ENCODE results near the gene CADPS.

The CADPS gene

DNA sequence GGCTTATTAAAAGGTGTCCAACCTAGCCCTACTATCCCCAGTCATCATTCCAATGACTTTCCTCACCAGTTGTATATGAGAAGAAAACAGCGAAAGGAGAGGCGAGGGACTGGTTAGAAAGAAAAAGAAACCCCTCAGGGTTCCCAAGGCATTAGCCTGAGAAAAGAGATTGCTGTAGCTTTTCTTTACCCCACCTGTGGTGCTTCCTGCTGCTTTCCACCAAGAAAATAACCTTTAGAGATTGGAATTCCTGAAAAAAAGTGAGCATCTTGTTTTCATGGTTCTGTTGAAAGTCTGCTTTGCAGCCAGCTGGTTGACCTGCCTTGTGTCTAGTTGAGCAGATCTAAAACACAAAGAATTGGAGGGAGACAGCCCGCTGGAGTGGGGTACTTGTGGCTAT is 196.4 kb downstream of the CADPS start:
- FAIRE-seq, result no peak

DNA sequence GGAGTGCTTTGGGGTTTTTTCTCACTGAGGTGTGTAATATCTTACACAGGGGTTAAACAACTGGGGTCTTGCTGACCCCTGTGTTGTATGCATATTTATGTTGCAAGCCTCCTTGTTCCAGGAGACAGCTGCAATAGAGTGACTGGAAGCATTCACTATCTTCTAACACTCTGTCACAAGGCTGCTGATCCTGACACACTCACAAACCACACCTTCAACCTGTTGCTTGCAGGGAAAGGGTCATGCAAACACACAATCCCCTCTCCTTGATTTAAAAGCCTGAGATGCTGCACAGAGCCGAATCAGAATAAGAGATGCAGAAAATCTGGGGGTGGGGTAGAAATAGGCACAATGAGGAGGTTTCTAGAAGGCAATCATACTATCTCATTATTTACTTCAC is 197.3 kb downstream of the CADPS start:
- no peak for FAIRE-seq

DNA sequence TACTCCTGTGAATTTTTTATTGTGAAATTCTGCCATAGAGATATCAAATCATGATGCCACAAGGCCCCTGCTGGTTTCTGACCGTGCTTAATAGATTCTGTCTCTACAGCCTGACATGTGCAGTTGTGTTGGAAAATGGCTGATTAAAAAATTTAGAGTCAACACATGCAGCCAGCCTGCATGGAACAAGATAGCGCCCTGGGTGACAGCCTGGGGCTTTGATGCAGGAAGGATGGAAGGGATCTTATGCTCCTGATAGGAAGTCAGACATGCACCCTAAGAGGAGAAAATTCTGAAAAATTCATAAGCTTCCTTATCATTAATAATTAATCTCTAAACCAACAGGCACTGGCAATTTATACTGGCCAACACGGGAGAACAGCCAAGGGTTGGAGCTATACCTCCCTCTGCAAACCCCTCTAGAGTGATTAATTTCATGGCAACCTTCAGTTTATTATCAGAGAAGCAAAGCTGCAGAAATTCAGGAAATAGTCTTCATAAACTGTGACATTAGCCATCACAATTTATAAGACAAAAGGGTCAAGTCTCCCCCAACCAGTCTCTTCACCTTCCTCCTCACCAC is 198.4 kb downstream of the CADPS start:
- FAIRE-seq, result no peak

DNA sequence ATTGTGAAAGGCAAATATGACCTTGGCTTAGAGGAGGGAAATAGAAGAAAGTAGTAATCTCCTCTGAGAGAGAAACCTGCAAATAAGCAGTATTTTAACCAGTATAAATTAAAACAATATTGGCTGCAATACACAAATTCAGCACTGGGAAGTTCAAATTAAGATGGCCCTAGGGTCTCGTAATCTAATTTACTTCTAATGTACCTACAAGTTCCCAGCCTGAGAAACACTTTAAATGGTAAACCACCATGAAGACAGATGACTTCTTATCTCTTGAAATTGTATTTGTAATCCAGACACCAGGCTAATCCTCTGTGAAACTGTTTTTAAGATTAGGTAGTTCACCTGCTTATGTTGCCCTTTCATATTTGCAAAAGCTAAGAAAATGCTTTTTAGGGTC is 199.7 kb downstream of the CADPS start:
- no peak for FAIRE-seq

DNA sequence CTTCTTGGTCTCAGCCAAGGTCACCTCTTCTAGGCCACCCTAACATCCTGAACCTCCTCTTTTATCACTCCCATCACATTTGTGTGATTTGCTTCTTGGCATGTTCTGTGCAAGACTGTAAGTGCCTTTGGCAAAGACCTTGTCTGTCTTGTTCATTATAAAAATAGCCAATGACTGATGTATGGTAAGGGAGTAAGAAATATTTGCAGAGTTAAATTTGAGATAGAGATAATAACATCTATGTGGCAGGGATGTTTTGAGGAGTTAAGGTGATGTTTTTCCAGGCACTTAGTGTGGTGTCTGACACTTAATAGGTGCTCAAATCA is 202.3 kb downstream of the CADPS start:
- FAIRE-seq, result no peak

DNA sequence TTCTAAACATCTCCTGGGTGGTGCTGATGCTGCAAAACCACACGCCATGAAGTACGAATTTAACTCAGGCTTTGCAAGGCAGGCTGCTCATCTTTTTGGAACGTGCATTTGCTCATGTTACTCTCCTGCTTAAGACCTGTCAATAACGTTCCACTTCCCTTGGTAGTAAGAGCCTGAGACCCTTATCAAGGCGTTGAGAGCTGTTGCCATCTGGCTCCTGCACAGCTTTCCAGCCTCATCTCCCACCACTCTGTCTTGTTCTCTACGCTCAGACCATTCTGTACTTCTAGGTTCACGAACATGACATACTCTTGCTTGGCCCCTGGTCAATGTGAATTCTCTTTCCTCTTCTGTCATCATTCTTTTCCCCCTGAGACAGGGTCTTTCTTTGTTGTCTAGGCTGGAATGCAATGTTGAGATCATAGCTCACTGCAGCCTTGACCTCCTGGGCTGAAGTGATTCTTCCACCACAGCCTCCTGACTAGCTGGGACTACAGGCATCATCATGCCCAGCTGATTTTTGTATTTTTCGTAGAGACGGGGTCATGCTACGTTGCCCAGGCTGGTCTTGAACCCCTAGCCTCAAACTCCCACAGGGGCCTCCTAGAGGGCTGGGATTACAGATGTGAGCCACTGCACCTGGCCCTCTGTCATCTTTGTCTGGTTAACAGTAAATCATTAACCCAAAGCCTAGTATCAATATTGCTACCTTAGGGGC is 202.8 kb downstream of the CADPS start:
- FAIRE-seq, result no peak

DNA sequence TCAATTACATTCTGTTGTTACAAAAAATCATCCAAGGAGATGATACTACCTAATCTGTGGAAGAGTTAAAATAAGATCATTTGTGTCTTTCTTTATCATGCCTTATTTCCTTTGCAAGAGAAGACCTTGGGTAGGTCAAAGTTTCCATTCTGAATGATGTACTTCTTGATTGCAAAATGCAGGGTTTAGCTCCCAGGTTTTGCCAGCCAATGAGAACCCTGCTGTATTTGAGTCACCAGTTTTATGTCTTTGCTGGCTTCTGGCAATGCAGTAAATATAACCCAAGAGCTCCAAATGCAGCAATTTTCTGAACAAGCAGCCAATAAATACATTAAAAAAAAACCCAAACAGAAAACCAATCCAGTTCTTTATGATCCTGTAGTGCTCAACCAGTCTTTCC is 204.9 kb downstream of the CADPS start:
- no peak for FAIRE-seq

DNA sequence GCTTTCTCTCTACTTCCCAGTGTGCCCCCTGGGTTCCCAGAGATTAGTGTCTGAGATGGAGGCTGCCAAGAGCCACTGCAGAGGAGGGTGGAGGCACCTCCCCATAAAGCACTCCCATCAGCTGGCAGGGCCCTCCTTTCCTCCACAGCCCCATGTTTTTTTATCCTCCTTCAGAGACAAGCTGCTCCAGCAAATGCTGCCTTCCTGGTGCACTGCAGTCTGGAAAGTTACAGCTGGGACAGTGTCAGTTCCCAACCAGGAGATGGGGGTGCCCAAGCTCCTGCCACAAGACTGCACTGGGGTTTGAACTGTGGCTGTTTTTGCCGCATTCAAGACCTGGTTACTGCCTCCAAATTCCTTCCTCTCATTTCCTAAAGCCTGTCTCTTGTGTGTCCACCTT is 206.1 kb downstream of the CADPS start:
- no peak for FAIRE-seq

DNA sequence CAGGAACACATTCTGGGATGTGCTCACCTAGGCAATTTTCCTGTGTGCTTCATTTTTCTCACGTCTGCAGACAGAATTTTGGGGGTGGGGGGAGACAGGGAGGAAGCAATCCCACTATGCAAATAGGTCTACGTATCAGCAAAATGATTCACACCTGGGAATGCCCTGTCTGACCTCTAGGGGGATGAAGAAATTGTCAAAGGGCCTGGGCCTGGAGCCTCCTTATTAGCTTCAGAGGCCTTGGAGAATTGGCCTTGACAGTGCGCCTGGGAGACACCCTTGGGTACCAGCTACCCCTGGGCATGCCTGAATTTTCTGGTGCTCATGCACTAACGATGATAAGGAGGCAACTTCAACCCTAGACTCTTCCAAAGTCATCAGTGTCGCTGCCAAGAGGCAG is 207.5 kb downstream of the CADPS start:
- FAIRE-seq, result no peak

DNA sequence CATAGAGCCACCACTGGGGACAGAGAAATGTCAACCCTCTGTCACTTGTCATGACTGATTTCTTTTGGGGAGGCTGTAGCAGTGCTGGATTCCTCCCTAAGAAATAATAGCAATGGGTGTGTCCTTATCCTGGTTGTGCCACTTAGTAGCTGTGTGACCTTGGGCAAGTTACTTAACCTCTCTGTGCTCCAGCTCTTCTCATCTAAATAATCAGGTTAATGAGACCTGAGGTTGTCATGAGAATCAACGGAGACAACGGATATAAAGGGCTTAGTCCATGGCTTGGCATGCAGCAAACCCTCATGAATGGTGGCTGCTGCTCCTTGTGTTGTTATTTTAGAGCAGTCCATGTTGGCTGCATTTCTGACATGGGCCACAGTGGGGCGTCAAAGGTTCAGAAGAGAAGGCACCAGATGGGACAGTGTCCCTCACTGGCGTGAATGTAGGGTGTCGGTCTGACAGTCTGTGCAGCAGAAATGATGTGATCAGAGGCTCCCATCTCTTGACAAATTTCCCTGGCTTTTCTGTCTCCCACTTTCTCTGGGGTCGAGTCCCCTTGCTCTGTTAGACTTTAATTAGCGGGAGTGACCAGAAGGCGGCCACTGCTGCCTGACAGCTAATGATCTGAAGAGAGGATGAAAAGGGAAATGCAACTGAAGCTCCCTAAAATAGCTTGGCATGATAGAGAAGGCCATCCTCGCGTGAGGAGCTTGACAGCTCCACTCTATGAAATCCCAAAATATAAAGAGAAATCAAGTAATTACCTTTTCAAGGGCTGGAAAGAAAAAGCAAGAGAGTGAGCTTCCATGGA is 209.4 kb downstream of the CADPS start:
- FAIRE-seq, result no peak

DNA sequence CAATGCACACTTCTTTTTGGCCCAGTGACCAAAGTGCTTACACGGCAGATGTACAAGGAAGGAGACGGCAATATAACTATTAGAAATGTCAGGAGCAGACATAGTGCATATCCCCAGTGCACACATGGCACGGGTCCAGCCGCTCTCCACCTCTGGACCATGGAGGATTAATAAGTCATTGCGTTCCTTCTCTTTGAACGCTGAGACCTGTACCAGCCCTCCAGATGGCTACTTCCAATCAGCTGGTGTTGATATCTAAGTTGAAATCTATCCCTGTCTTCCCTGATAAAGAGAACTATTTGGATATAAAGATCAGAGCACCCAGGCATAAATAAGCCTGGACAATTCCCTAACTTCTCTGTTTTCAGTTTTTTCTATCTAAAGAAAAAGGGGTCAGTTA is 212.5 kb downstream of the CADPS start:
- no peak for FAIRE-seq

DNA sequence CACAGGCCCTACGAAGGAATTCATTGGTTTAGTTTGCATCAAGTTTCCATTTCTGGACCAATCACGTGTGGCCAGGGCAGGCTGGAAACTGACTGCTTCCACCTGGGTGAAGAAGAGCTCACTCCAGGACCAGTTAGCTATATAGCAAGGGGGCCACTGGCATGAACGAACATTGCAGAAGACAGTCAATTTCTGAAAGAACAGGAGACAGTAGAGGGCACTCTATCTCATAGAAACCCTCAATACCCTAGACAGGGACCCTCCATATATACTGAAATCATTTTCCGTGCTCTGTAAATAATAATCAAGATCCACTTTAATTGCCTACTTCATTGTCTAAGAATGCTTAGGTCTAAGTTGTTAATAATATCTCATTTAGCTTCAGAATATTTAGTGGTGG is 215.6 kb downstream of the CADPS start:
- FAIRE-seq, result no peak

DNA sequence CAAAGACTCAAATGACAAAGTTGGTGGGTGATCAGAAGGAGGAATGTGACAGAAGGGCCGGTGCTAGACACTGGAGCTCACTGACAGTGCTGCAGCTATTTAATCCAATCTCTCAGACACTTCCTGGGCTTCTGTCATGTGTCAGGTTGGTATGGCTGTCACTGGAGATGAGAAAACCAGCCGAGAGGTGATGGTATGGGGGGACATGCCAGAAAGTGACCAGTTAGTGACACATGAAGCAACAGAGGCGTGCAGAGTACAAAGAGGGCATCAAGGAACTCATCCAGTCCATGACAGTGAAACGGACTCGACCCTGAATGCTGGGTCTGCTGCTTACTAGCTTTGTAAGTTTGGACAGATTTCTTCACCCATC is 219.5 kb downstream of the CADPS start:
- no peak for FAIRE-seq

DNA sequence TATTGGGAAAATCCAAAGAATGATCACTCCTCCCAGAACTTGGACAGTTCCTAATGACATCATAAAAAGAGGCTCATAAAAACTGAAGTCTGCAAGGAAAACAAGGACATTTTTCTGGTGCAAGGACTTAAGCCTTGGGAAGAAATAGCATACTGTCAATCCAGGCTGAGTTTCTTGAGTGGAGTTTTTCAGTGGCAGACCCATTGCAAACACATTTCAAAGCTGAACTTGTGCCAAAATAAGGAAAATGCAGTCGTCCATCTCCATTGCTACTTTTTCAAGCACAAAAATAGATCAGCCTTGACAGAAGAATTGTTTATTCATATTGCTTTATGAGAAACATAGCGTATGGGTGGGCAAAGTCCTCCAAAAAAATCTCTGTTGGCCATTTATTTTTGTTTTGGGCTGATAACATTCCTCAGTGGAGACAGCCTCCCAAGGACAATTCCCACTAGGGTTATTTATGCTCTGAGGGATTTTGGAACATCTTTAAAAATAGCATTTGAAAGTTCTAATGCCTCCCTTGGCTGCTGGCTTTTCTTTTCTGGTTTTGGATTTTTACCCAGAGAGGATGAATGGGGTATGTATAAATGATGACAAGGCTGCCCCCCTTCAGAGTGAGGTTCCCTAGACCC is 220.0 kb downstream of the CADPS start:
- no peak for FAIRE-seq

DNA sequence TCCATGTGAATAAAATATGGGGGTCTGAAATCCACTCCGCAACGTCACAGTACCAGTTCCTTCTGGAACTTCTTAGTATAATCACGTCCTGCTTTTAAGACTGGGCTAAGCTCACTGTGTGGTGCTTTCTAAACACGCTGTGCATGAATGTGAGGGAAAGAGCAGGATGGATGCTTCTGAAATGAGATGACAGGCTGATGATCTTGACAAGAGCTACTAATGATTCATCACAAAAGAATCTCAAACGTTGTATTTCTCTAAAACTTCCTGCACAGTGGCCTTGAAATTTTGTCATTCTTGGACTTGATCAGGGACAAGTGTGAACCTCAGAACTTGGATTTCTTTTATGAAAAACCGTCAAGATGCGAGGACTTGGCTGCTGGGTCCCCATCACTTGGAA is 221.4 kb downstream of the CADPS start:
- no peak for FAIRE-seq

DNA sequence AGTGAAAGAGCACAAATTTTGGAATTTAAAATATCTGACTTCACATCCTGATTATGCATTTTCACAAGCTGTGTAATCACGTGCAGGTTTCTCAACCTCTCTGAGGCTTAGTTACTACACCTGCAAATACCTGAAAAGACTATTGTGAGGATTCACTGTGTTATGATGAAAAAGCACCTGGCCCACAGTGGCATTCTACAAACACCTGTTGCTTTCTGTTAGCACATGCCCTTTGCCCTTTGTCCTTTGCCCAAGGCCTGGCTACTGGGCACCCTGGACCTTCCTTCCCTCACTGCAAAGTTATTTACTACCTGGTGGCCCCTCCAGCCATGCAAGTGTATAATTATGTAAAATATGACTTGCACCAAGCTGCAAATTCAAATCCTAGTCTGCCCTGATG is 227.5 kb downstream of the CADPS start:
- no peak for FAIRE-seq

DNA sequence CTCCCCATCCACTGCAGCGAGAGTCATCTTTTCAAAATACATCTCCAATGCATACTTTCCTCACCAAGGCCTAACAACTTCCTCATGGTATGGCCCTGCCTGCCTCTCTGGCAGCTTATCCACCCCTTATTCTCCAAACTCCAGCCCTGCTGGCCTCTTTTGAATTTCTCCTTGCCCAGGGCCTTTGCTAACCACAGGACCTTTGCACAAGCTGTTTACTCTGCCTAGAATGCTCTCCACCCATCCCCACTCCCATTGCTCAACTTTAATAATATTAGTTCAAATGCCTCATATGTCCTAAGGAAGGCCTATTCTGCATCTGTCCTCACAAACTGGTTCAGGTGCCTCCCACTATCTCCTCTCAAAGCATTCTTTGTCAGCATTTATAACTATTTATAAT is 230.7 kb downstream of the CADPS start:
- no peak for FAIRE-seq

DNA sequence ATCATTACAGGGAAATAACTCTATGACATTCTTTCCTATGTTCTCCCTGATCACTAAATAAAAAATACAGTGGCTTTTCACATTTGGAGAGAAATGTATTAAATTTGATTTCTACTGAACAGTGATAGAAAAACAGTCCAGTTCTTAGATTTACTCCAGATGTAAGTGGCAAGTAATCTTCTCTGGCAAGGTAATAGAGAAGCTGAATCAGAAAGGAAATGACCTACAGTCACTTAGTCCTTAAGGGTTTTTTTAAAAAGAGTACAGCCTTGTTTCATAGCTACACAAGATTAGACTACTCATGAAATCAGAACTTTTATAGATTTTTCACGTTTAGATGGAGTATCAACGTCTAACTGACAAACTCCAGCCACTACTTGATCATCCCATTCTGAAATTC is 236.9 kb downstream of the CADPS start:
- FAIRE-seq, result no peak

DNA sequence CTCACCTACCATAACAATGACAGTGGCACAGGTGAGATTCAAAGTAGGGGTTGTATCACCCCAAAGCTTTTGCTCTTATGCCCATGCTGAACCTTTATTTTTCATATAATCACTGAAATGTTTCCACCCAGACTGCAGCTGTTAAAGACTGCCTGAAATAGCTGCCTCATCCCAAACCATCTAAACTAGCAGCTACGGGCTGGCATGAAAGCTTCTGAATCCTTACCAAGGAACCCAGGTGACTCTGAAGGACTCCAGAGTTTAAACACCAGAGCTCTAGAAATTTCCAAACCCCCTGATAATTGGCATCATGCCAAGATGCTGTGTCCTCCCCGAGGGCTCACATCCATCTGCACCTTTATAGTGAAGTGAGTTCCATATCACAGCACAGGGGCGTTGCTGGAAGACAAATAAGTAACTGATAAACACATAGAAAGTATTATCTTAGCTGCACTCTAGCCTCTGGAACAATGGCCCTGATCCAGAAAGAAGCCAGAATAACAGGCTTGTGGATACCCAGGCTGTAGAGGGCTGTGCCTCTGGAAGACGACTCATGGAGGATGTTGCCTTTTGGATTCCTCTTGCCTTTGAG is 238.9 kb downstream of the CADPS start:
- FAIRE-seq, result no peak

DNA sequence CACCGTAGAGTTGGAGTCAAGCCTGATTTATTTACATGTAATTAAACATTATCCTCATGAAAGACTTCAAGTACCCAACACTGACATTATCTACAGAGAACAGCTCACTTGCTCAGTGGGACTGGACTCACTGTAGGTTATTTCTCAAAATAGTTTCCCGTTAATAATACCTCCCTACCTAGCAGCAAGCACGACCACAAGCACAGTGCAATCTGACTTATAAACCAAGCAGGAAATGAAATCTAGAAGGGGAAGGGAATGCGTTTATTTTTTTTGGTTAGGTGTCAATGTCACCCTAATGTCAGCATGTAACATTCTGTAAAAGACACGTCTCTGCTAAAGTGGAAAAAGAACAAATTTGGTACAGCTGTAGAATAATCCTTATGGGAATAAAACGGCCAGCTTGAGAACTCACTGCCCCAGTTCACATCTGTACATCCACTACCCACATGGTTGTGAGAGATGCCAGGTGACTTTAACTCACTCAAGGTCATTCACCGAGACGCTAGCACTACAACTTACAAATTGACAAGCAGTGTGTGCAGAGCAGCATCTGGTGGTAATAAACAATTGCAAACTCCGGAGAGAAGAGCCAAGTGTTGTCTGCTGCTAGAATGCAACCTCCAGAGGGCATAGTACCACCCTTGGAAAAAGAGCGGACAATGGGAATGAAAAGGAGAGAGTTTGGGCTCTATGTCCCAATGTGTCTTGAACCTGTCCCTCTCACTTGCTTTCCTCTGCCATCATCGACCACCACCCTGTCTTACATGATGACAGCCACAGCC is 242.5 kb downstream of the CADPS start:
- no peak for FAIRE-seq

DNA sequence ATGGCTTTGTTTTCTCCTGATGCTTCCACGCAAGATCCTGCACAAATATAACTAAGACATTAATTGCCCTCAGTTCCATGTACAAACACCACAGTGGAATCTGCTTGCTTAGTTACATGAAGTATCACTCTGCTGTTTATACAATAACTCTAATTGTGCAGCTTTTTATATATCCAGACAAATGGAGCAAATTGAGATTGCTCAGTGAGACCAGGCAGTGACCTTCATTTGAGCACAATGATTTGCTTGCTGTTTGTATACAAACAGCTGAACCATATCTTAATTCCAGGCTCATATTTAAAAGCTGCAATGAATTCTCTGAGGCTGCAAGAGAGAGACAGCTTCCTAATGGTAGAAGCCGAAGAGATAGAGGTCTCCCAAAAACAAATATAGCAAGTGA is 243.7 kb downstream of the CADPS start:
- no peak for FAIRE-seq

DNA sequence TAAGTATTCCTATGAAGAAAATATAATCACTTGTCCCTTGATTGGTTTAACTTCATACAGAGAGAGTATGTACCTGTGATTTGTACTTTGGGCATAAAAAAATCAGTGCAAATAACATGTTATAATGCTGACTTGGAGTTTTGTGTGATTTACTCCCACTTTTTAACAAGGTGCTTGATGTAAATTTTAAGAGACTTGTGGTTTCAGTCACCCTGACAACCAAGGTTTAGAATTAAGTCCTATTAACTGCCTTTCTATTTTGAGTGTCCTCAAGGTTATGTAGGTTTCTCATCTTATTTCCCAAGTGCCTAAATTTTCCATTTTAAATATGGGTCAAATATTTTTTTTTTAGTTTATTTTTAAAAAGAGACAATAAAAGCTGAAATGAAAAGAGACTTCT is 244.6 kb downstream of the CADPS start:
- no peak for FAIRE-seq

DNA sequence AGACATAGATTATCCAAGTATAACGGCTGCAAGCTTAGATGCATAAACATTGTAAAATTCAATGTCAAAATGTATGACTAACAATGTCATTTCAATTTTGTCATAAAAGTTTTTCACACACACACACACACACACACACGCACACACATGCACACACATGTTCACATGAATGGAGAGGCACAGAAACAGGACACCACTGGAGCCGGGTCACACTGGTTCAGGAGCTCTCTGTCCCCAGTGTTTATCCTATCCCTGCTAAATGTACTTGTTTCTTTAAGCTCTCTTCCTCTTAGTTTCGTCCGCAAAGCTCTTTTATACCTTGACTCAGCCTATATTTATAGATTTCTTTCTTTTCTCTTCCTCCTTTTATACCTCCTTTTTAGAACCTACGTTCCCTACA is 249.9 kb downstream of the CADPS start:
- FAIRE-seq, result no peak
